GM12892 (cell line): ENCODE data around the gene ITIH5.

Experiments
- POLR2A ChIP-seq: IDR thresholded peaks from 2 replicates; pipeline ENCODE4 v1.6.1; 2011; ENCODE audit warnings: low read depth, low read length, control low read depth
- POLR2AphosphoS5 ChIP-seq: IDR thresholded peaks from 2 replicates; pipeline ENCODE4 v1.6.1; 2011; ENCODE audit warnings: low read depth, low read length, control low read depth
- TAF1 ChIP-seq: IDR thresholded peaks from 2 replicates; pipeline ENCODE4 v1.6.1; 2011; ENCODE audit warnings: low read depth, mild to moderate bottlenecking, control low read depth, low read length, borderline replicate concordance

GRCh38 chr10:7544203-7544602 lies 122.6 kb downstream of the ITIH5 start:
- TF ChIP-seq POLR2AphosphoS5 (no peak), POLR2A (no peak), TAF1 (no peak)
